IgD-negative memory B cell (primary cell): ENCODE results near the gene ZNF334. TPM values are rescaled to one million over a fixed set of nuclear protein-coding genes. Genes with fewer than 3 reads are reported as not detected.

Experiments
- H3K27ac Mint-ChIP-seq, 3 donors: one replicate each; pipeline ENCODE4 v1.8.0; 2020 to 2022; ENCODE audit warnings: mild to moderate bottlenecking in 3 of 3, mixed read lengths in 3 of 3, moderate library complexity in 1 of 3
- H3K27me3 Mint-ChIP-seq: one replicate; pipeline ENCODE4 v1.8.0; 2021; ENCODE audit warnings: mixed read lengths
- H3K36me3 Mint-ChIP-seq: one replicate; pipeline ENCODE4 v1.8.0; 2020; ENCODE audit warnings: mild to moderate bottlenecking, mixed read lengths
- H3K4me1 Mint-ChIP-seq, 3 donors: one replicate each; pipeline ENCODE4 v1.8.0; 2020 to 2022; ENCODE audit warnings: mixed read lengths in 3 of 3, mild to moderate bottlenecking in 1 of 3
- H3K4me3 Mint-ChIP-seq, 4 donors: one replicate each; pipeline ENCODE4 v1.8.0; 2020 to 2022; ENCODE audit warnings: mild to moderate bottlenecking in 4 of 4, mixed read lengths in 4 of 4, moderate library complexity in 3 of 4
- H3K9me3 Mint-ChIP-seq, 3 donors: one replicate each; pipeline ENCODE4 v1.8.0; 2020 to 2021; ENCODE audit warnings: mixed read lengths in 3 of 3, mild to moderate bottlenecking in 1 of 3
- polyA plus RNA-seq: library from polyadenylated mRNA; unstranded; fragments of 300-500 nt; fragmentation: Illumina TruSeq; gene quantifications from one replicate; pipeline ENCODE4 v1.2.3, GENCODE V29; 2021

Gene ZNF334
- polyA plus RNA-seq, 1 donor from 2014 or later, result not detected

GRCh38 chr20:46483879-46484278 lies 29.5 kb downstream of the ZNF334 start:
- no peaks in the 10 kb centered on the region for H3K36me3 Mint-ChIP-seq
- no peak overlapping the region for H3K4me3 Mint-ChIP-seq
- H3K27ac Mint-ChIP-seq, result no peak overlapping the region
- no peaks in the 10 kb centered on the region for H3K9me3 Mint-ChIP-seq
- H3K4me1 Mint-ChIP-seq, result peaks cover 0 to 6% (median 5%) of the 10 kb centered on the region in 3 donors
- H3K27me3 Mint-ChIP-seq, result peaks cover 18% of the 10 kb centered on the region

DNA sequence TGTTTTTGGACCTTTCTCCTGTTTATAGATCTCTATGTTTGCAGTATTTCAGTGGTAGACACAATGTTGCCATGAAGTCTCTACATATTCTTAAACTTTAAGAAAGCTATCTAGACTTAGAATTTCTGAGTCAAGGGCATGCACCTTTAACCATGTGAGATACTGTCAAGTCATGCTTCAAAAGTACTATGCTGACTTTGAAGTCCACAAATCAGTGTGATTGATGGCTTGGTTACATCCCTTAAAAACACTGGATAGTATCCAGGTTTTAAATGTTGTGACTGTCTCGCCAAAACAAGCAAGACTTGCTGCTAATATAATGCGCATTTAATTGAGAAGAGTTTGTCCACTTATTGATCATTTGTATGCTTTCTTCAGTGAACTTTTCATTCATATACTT lies 30.5 kb downstream of the ZNF334 start:
- Mint-ChIP-seq H3K4me1 (peaks cover 0 to 6% (median 5%) of the 10 kb centered on the region in 3 donors), H3K9me3 (no peaks in the 10 kb centered on the region), H3K27ac (no peak overlapping the region), H3K36me3 (no peaks in the 10 kb centered on the region), H3K27me3 (peaks cover 18% of the 10 kb centered on the region), H3K4me3 (no peak overlapping the region)

DNA sequence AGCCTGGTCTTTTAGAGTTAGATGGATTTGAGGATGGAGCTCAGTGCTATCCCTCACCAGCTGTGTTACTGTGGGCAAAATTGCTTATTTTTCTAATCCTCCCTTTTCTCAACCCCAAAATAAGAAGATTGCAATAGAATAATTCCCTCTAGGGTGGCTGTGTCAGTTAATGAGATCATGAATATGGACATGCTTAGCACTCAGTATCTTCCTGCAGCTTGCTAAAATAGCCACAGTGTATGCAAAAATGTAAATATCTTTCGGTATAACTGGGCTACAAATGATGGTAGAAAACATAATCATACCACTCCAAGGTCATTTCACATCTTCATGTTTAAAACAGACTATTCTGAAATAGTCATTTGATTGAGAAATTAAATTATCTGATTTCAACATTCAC lies 35.7 kb downstream of the ZNF334 start:
- H3K4me3 Mint-ChIP-seq, result no peak overlapping the region
- H3K27ac Mint-ChIP-seq, result no peak overlapping the region
- no peaks in the 10 kb centered on the region for H3K4me1 Mint-ChIP-seq
- peaks cover 26% of the 10 kb centered on the region for H3K27me3 Mint-ChIP-seq
- no peaks in the 10 kb centered on the region for H3K36me3 Mint-ChIP-seq
- peaks cover 0 to 1% (median 0%) of the 10 kb centered on the region in 3 donors for H3K9me3 Mint-ChIP-seq

DNA sequence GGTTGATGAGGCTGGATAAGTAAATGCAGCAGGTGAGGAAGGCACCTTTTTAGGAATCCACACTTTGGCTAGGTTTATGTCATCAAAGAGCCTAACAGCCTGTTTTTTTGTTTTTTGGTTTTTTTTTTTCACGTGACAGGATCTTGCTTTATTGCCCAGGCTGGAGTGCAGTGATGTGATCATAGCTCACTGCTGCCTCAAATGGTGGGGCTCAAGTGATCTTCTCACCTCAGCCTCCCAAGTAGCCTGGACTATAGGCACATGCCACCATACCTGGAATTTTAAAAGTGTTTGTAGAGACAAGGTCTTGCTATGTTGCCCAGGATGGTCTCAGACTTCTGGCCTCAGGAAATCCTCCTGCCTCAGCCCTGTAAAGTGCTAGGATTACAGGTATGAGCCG lies 36.1 kb downstream of the ZNF334 start:
- Mint-ChIP-seq H3K9me3 (peaks cover 0 to 1% (median 0%) of the 10 kb centered on the region in 3 donors), H3K27ac (no peak overlapping the region), H3K27me3 (peaks cover 28% of the 10 kb centered on the region), H3K4me1 (no peaks in the 10 kb centered on the region), H3K4me3 (no peak overlapping the region), H3K36me3 (no peaks in the 10 kb centered on the region)

- Mint-ChIP-seq H3K4me1 (peaks cover 0 to 2% (median 0%) of the 10 kb centered on the region in 3 donors), H3K9me3 (peaks cover 0 to 5% (median 0%) of the 10 kb centered on the region in 3 donors), H3K4me3 (no peak overlapping the region), H3K36me3 (peaks cover 1% of the 10 kb centered on the region), H3K27ac (no peak overlapping the region), H3K27me3 (peaks cover 12% of the 10 kb centered on the region)
Measured at GRCh38 chr20:46468508-46468907, 44.9 kb downstream of the ZNF334 start.

DNA sequence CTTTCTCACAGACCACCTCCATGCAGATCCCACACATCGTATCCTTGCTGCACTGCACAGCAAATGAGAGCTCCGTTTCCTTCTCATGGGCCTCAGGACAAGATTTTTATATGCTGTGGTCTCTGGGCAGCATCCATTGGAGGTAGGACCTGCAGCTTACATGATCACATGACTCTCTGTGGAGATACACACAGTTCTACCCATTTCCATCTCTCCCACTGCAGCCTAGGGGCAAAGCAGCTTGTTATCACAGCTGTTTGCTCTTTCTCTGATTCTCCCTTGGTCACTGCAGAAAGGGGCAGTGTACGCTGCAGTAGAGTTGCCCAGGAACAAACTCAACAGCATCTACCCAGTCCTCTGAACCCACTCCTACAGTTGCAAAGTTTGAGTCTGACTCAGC lies 48.9 kb downstream of the ZNF334 start:
- Mint-ChIP-seq H3K4me1 (peaks cover 0 to 7% (median 3%) of the 10 kb centered on the region in 3 donors), H3K36me3 (peaks cover 3% of the 10 kb centered on the region), H3K27me3 (peaks cover under 1% of the 10 kb centered on the region)

DNA sequence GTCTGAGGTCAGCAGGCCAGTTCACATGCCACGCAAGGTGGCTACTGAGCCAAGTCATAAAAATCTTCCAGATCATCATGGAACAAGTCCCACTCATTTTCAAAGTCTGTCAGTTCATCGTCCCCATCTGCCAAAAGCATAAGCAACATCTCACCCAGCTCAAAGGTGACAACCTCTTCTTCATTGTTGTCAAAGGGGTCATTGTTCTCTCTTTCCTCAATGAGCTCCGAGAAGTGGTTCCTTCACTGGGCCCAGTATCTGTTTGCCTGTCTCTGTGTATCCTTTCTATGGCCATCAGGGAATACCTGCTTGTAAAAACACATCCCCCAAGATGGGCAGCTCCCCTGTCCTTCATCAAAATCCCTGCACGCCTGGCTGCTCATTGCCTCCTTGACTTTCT lies 49.5 kb downstream of the ZNF334 start:
- Mint-ChIP-seq H3K27ac (no peak overlapping the region), H3K36me3 (peaks cover 3% of the 10 kb centered on the region), H3K27me3 (peaks cover 4% of the 10 kb centered on the region), H3K9me3 (no peaks in the 10 kb centered on the region), H3K4me1 (peaks cover 0 to 9% (median 5%) of the 10 kb centered on the region in 3 donors), H3K4me3 (no peak overlapping the region)

More for the DNA sequence above, 48.9 kb downstream of the ZNF334 start:
- Mint-ChIP-seq H3K9me3 (no peaks in the 10 kb centered on the region), H3K27ac (no peak overlapping the region), H3K4me3 (no peak overlapping the region)

GRCh38 chr20:46461808-46462207 lies 51.6 kb downstream of the ZNF334 start:
- Mint-ChIP-seq H3K4me3 (no peak overlapping the region), H3K36me3 (peaks cover 3% of the 10 kb centered on the region), H3K27ac (no peak overlapping the region), H3K9me3 (peaks cover under 1 to 8% (median 6%) of the 10 kb centered on the region in 3 donors), H3K4me1 (peaks cover 0 to 7% (median 5%) of the 10 kb centered on the region in 3 donors), H3K27me3 (peaks cover 10% of the 10 kb centered on the region)

- H3K9me3 Mint-ChIP-seq, result peaks cover 11 to 21% (median 20%) of the 10 kb centered on the region in 3 donors
- peak overlapping the region in 1 of 4 donors; percentile 52 for H3K4me3 Mint-ChIP-seq
- no peak overlapping the region for H3K27ac Mint-ChIP-seq
- peaks cover 13% of the 10 kb centered on the region for H3K27me3 Mint-ChIP-seq
- peaks cover 0 to 7% (median 5%) of the 10 kb centered on the region in 3 donors for H3K4me1 Mint-ChIP-seq
- peaks cover 1% of the 10 kb centered on the region for H3K36me3 Mint-ChIP-seq
Measured at GRCh38 chr20:46458866-46459750, 54.3 kb downstream of the ZNF334 start.

- peak overlapping the region in 2 of 4 donors; percentile 18 to 34 for H3K4me3 Mint-ChIP-seq
- no peak overlapping the region for H3K27ac Mint-ChIP-seq
- H3K9me3 Mint-ChIP-seq, result peaks cover 11 to 21% (median 20%) of the 10 kb centered on the region in 3 donors
- peaks cover 1% of the 10 kb centered on the region for H3K36me3 Mint-ChIP-seq
- H3K27me3 Mint-ChIP-seq, result peaks cover 13% of the 10 kb centered on the region
- peaks cover 0 to 6% (median 5%) of the 10 kb centered on the region in 3 donors for H3K4me1 Mint-ChIP-seq
Measured at GRCh38 chr20:46456255-46457028, 56.9 kb downstream of the ZNF334 start.

GRCh38 chr20:46455729-46456128 lies 57.6 kb downstream of the ZNF334 start:
- Mint-ChIP-seq H3K9me3 (peaks cover 11 to 21% (median 20%) of the 10 kb centered on the region in 3 donors), H3K4me1 (peaks cover 0 to 6% (median 5%) of the 10 kb centered on the region in 3 donors), H3K27me3 (peaks cover 13% of the 10 kb centered on the region), H3K27ac (no peak overlapping the region), H3K4me3 (no peak overlapping the region), H3K36me3 (peaks cover 1% of the 10 kb centered on the region)

Other genes starting within 250 kb of the ZNF334 start
- not detected for gene CDH22, start 205.1 kb downstream of the ZNF334 start, polyA plus RNA-seq
- 29.1 TPM for gene ELMO2, start 106.9 kb downstream of the ZNF334 start, polyA plus RNA-seq
- gene OCSTAMP, start 37.1 kb upstream of the ZNF334 start, polyA plus RNA-seq, result not detected
- gene SLC13A3, start 137.9 kb upstream of the ZNF334 start, polyA plus RNA-seq, result not detected
- 12.7 TPM for gene TP53RK, start 175.9 kb upstream of the ZNF334 start, polyA plus RNA-seq
- not detected for gene SLC2A10, start 196.1 kb upstream of the ZNF334 start, polyA plus RNA-seq